Kidney (tissue), 14 donors: ENCODE measurements around the gene MAP2K3. TPM values are rescaled to one million over a fixed set of nuclear protein-coding genes. Genes with fewer than 3 reads are reported as not detected.

Source experiments
- DNase-seq, 5 donors: peaks; one replicate each; pipeline ENCODE4 v3.0.0-alpha.2; 2013 to 2020
- FAIRE-seq: peaks from 2 replicates; lab custom pipeline; 2012; peaks lifted over from hg19 to GRCh38; lab: Jason Lieb, UNC
- H3K27ac ChIP-seq, 2 donors: one replicate each; pipeline ENCODE4 v1.7.0; 2013; ENCODE audit warnings: low read depth in 2 of 2, low read length in 2 of 2, inconsistent platforms in 1 of 2
- H3K27me3 ChIP-seq: one replicate; pipeline ENCODE4 v1.7.1; 2013; ENCODE audit warnings: low read length, inconsistent platforms; ENCODE audit not compliant: control insufficient read depth, insufficient read depth
- H3K36me3 ChIP-seq, 3 donors: one replicate each; pipeline versions ENCODE4 v1.7.0 to v1.7.1; 2013; ENCODE audit warnings: low read length in 3 of 3, control low read depth in 1 of 3, inconsistent platforms in 1 of 3; ENCODE audit not compliant: insufficient read depth in 3 of 3, control insufficient read depth in 2 of 3
- H3K4me1 ChIP-seq, 3 donors: one replicate each; pipeline versions ENCODE4 v1.7.0 to v1.7.1; 2013; ENCODE audit warnings: low read length in 3 of 3, inconsistent platforms in 1 of 3, low read depth in 1 of 3; ENCODE audit not compliant: control insufficient read depth in 2 of 3, insufficient read depth in 2 of 3
- H3K4me3 ChIP-seq, 3 donors: one replicate each; pipeline versions ENCODE4 v1.7.0 to v1.8.1; 2013; ENCODE audit warnings: low read length in 3 of 3, control low read depth in 1 of 3, inconsistent platforms in 1 of 3
- H3K9ac ChIP-seq, 3 donors: one replicate each; pipeline versions ENCODE4 v1.7.0 to v1.7.1; 2013; ENCODE audit warnings: low read length in 3 of 3, control low read depth in 1 of 3, inconsistent platforms in 1 of 3
- H3K9me3 ChIP-seq, 3 donors: one replicate each; pipeline versions ENCODE4 v1.7.0 to v1.7.1; 2013; ENCODE audit warnings: low read length in 3 of 3, control low read depth in 1 of 3, inconsistent platforms in 1 of 3; ENCODE audit not compliant: control insufficient read depth in 2 of 3, insufficient read depth in 1 of 3
- CTCF ChIP-seq: IDR thresholded peaks from 3 replicates; pipeline ENCODE4 v1.5.1; 2012; ENCODE audit warnings: mild to moderate bottlenecking, moderate library complexity, borderline replicate concordance; ENCODE audit not compliant: insufficient read depth; ENCODE audit errors: extremely low read depth
- intact Hi-C: fragments of 100-400 bp; cut with DNase I; formaldehyde crosslinking; loops from one replicate; pipeline ENCODE4 v1.11.1; 2022
- polyA plus RNA-seq: library from polyadenylated mRNA; stranded (reverse); fragments of 350-450 nt; fragmentation: Illumina TruSeq; extraction: RNeasy Lipid Tissue Mini Kit (QIAGEN cat#74804); gene quantifications from one replicate; pipeline ENCODE4 v1.2.3, GENCODE V29; 2014; ENCODE audit warnings: low read depth, low replicate concordance; ENCODE audit not compliant: insufficient read depth
- total RNA-seq: library from RNA; stranded (reverse); fragmentation: NEBNext Ultra II Directional; extraction: Animal tissue kit (Norgen Biotek cat#: 25700); gene quantifications from one replicate; pipeline ENCODE4 v1.2.1, GENCODE V29; 2021
- donor health status: control.
- donor health status: control.
- donor health status: control.
- donor health status: control.
- donor health status: control.
- donor health status: DM: yes; HTN: yes; CAD: no.
- donor health status: Normal renal cell carcinoma (clear cell type).

Gene MAP2K3
- total and polyA plus RNA-seq, 2 donors from 2014 or later: 40.1 to 44.0 TPM

GRCh38 chr17:21240369-21241055, 44.0 kb upstream of the MAP2K3 start:
- intact Hi-C loops: no loop called here
- no peak for FAIRE-seq

DNA sequence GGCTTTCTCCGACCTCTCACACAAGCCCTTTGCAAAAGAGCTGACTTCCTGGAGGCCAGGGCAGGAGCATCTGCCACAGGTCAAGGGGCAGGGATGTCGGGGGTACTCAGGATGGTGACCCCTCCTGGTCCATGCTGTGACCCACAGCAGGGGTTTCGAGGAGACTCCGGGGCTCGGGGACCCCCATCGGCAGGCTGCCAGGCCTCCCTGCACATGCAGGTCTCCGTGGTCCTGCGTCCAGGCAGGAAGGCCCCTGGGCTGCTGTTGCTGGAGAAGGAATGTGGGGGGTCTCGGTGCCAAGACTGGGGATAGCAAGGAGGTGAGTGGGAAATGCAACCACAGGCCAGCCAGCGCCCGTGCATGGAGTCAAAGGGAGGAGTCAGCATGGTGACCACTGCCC, 42.9 kb upstream of the MAP2K3 start:
- H3K9me3 ChIP-seq: no peaks in the 10 kb centered on the region
- intact Hi-C loops: no loop called here
- no peak overlapping the region for H3K9ac ChIP-seq
- H3K4me1 ChIP-seq: peaks cover 0 to 14% (median 11%) of the 10 kb centered on the region in 3 donors
- TF ChIP-seq CTCF: no peak
- no peaks in the 10 kb centered on the region for H3K36me3 ChIP-seq
- DNase-seq: peak in 1 of 5 donors; percentile 49
- FAIRE-seq: no peak
- H3K27ac ChIP-seq: no peak overlapping the region
- no peak overlapping the region for H3K4me3 ChIP-seq
- H3K27me3 ChIP-seq: no peaks in the 10 kb centered on the region

More at GRCh38 chr17:21240369-21241055, 44.0 kb upstream of the MAP2K3 start:
- Histone ChIP-seq H3K9me3 (no peaks in the 10 kb centered on the region), H3K4me3 (no peak overlapping the region), H3K27me3 (no peaks in the 10 kb centered on the region), H3K9ac (no peak overlapping the region), H3K4me1 (peaks cover 0 to 14% (median 11%) of the 10 kb centered on the region in 3 donors), H3K36me3 (no peaks in the 10 kb centered on the region), H3K27ac (no peak overlapping the region)
- no peak for TF ChIP-seq CTCF
- DNase-seq: peak; percentile 42 to 85 (median 58)

- intact Hi-C loops: no loop called here
- Histone ChIP-seq H3K27ac (no peak overlapping the region), H3K4me1 (peaks cover 0 to 14% (median 11%) of the 10 kb centered on the region in 3 donors), H3K36me3 (no peaks in the 10 kb centered on the region), H3K4me3 (no peak overlapping the region), H3K9me3 (no peaks in the 10 kb centered on the region), H3K27me3 (no peaks in the 10 kb centered on the region), H3K9ac (no peak overlapping the region)
- no peak for TF ChIP-seq CTCF
- FAIRE-seq (no peak), DNase-seq (no peak)
Observed at GRCh38 chr17:21242026-21242697, 42.3 kb upstream of the MAP2K3 start.
